Activated effector memory CD4-positive, alpha-beta T cell treated with anti-CD3 and anti-CD28 coated beads, Interleukin-2, amount 50 U/mL, for 16 hours (primary cell): ENCODE results near the gene ASTN2.

Experiments used
- DNase-seq: peaks from one replicate; pipeline ENCODE4 v3.0.0-alpha.2; 2020

ASTN2 gene

GRCh38 chr9:116430849-116431248 is 984.0 kb downstream of the ASTN2 start:
- no peak for DNase-seq

GRCh38 chr9:116425244-116425643 is 989.6 kb downstream of the ASTN2 start:
- DNase-seq: no peak

- DNase-seq: no peak
Observed at GRCh38 chr9:116423149-116423548, 991.7 kb downstream of the ASTN2 start.

- DNase-seq: no peak
Observed at GRCh38 chr9:116422119-116422979, 992.5 kb downstream of the ASTN2 start.

- no peak for DNase-seq
Observed at GRCh38 chr9:116420993-116421538, 993.8 kb downstream of the ASTN2 start.

GRCh38 chr9:116419181-116419580 is 995.7 kb downstream of the ASTN2 start:
- DNase-seq: no peak

- no peak for DNase-seq
Observed at GRCh38 chr9:116417464-116417863, 997.4 kb downstream of the ASTN2 start.

GRCh38 chr9:116416421-116416820 is 998.4 kb downstream of the ASTN2 start:
- DNase-seq: no peak

- DNase-seq: no peak
Observed at GRCh38 chr9:116414374-116414773, 1000.5 kb downstream of the ASTN2 start.

GRCh38 chr9:116411506-116411905 is 1003.4 kb downstream of the ASTN2 start:
- DNase-seq: no peak

- no peak for DNase-seq
Observed at GRCh38 chr9:116409638-116410037, 1005.2 kb downstream of the ASTN2 start.

- no peak for DNase-seq
Observed at GRCh38 chr9:116409129-116409528, 1005.7 kb downstream of the ASTN2 start.

- DNase-seq: no peak
Observed at GRCh38 chr9:116406469-116406868, 1008.4 kb downstream of the ASTN2 start.

GRCh38 chr9:116405321-116405720 is 1009.5 kb downstream of the ASTN2 start:
- DNase-seq: no peak

GRCh38 chr9:116404228-116404627 is 1010.6 kb downstream of the ASTN2 start:
- no peak for DNase-seq

- no peak for DNase-seq
Observed at GRCh38 chr9:116403171-116403570, 1011.7 kb downstream of the ASTN2 start.

- no peak for DNase-seq
Observed at GRCh38 chr9:116395699-116396037, 1019.2 kb downstream of the ASTN2 start.

- no peak for DNase-seq
Observed at GRCh38 chr9:116394894-116395698, 1019.8 kb downstream of the ASTN2 start.

GRCh38 chr9:116394070-116394469 is 1020.8 kb downstream of the ASTN2 start:
- DNase-seq: no peak

- DNase-seq: no peak
Observed at GRCh38 chr9:116393198-116393597, 1021.7 kb downstream of the ASTN2 start.

- no peak for DNase-seq
Observed at GRCh38 chr9:116391306-116391900, 1023.5 kb downstream of the ASTN2 start.

- no peak for DNase-seq
Observed at GRCh38 chr9:116390303-116391228, 1024.3 kb downstream of the ASTN2 start.
